ENCODE data around the gene NPEPPS. TPM values are rescaled to one million over a fixed set of nuclear protein-coding genes. Genes with fewer than 3 reads are reported as not detected.
"Not testable (repeated sequence)": the region's sequence is repeated elsewhere in the genome, so short reads cannot be mapped to it uniquely, and the experiment has no call there.

NPEPPS gene
- total and polyA plus RNA-seq, 5 donors, result 37.8 to 97.6 (median 90.5) TPM

- H3K9me3 ChIP-seq (ENCODE audit: control insufficient read depth, low read length); H3K4me1 ChIP-seq (ENCODE audit: control insufficient read depth, insufficient read depth, low read length); H3K27me3 ChIP-seq (ENCODE audit: control insufficient read depth, insufficient read depth); H3K27ac ChIP-seq (ENCODE audit: low read length); intact Hi-C loops (cut with DNase I); H3K4me3 ChIP-seq (ENCODE audit: low read length); DNase-seq: not testable (repeated sequence)
- peak; percentile 51 to 66 for ATAC-seq
Observed at GRCh38 chr17:47518880-47519279, 12.0 kb upstream of the NPEPPS start.

GRCh38 chr17:47519365-47519764 is 11.5 kb upstream of the NPEPPS start:
- peak; percentile 45 to 69 for ATAC-seq
- H3K27ac ChIP-seq (ENCODE audit: low read length); H3K9me3 ChIP-seq (ENCODE audit: control insufficient read depth, low read length); H3K4me3 ChIP-seq (ENCODE audit: low read length); H3K4me1 ChIP-seq (ENCODE audit: control insufficient read depth, insufficient read depth, low read length); H3K27me3 ChIP-seq (ENCODE audit: control insufficient read depth, insufficient read depth); intact Hi-C loops (cut with DNase I); DNase-seq: not testable (repeated sequence)

GRCh38 chr17:47520279-47520678 is 10.6 kb upstream of the NPEPPS start:
- H3K4me3 ChIP-seq (ENCODE audit: low read length); intact Hi-C loops (cut with DNase I); DNase-seq; H3K27ac ChIP-seq (ENCODE audit: low read length); H3K27me3 ChIP-seq (ENCODE audit: control insufficient read depth, insufficient read depth); H3K9me3 ChIP-seq (ENCODE audit: control insufficient read depth, low read length); H3K4me1 ChIP-seq (ENCODE audit: control insufficient read depth, insufficient read depth, low read length): not testable (repeated sequence)
- WGBS, result 56% methylated on average over 4 of the region's 4 CpGs
- ATAC-seq, result peak; percentile 66 to 76

- DNase-seq; H3K4me1 ChIP-seq (ENCODE audit: control insufficient read depth, insufficient read depth, low read length); H3K9me3 ChIP-seq (ENCODE audit: control insufficient read depth, low read length); ATAC-seq; H3K4me3 ChIP-seq (ENCODE audit: low read length); H3K27me3 ChIP-seq (ENCODE audit: control insufficient read depth, insufficient read depth); intact Hi-C loops (cut with DNase I); H3K27ac ChIP-seq (ENCODE audit: low read length): not testable (repeated sequence)
- 77% methylated on average over 1 of the region's 1 CpG for WGBS
Observed at GRCh38 chr17:47521434-47521833, 9.5 kb upstream of the NPEPPS start.

- ATAC-seq; H3K27ac ChIP-seq (ENCODE audit: low read length); DNase-seq; H3K9me3 ChIP-seq (ENCODE audit: control insufficient read depth, low read length); H3K27me3 ChIP-seq (ENCODE audit: control insufficient read depth, insufficient read depth); intact Hi-C loops (cut with DNase I); H3K4me1 ChIP-seq (ENCODE audit: control insufficient read depth, insufficient read depth, low read length); H3K4me3 ChIP-seq (ENCODE audit: low read length): not testable (repeated sequence)
Observed at GRCh38 chr17:47522341-47522740, 8.6 kb upstream of the NPEPPS start.

GRCh38 chr17:47531233-47531820 is 419 bp downstream of the NPEPPS start:
- H3K9me3 ChIP-seq (ENCODE audit: control insufficient read depth, low read length); H3K27me3 ChIP-seq (ENCODE audit: control insufficient read depth, insufficient read depth); H3K4me1 ChIP-seq (ENCODE audit: control insufficient read depth, insufficient read depth, low read length); intact Hi-C loops (cut with DNase I): not testable (repeated sequence)
- ATAC-seq (peak; percentile 50 to 68), DNase-seq (peak in 1 of 3 donors; percentile 59)
- H3K4me3 ChIP-seq (ENCODE audit: low read length), result peak overlapping the region; percentile 75
- WGBS, result under 1% methylated on average over 34 of the region's 61 CpGs
- H3K27ac ChIP-seq (ENCODE audit: low read length), result peak overlapping the region; percentile 70

- H3K4me3 ChIP-seq (ENCODE audit: low read length); H3K9me3 ChIP-seq (ENCODE audit: control insufficient read depth, low read length); intact Hi-C loops (cut with DNase I); H3K27me3 ChIP-seq (ENCODE audit: control insufficient read depth, insufficient read depth); H3K4me1 ChIP-seq (ENCODE audit: control insufficient read depth, insufficient read depth, low read length); ATAC-seq; DNase-seq; H3K27ac ChIP-seq (ENCODE audit: low read length): not testable (repeated sequence)
- WGBS, result 61% methylated on average over 3 of the region's 3 CpGs
Observed at GRCh38 chr17:47539085-47539484, 8.2 kb downstream of the NPEPPS start.

GRCh38 chr17:47541676-47542075 is 10.8 kb downstream of the NPEPPS start:
- DNase-seq; H3K4me1 ChIP-seq (ENCODE audit: control insufficient read depth, insufficient read depth, low read length); H3K27me3 ChIP-seq (ENCODE audit: control insufficient read depth, insufficient read depth); intact Hi-C loops (cut with DNase I); H3K27ac ChIP-seq (ENCODE audit: low read length); H3K4me3 ChIP-seq (ENCODE audit: low read length); H3K9me3 ChIP-seq (ENCODE audit: control insufficient read depth, low read length); ATAC-seq: not testable (repeated sequence)
- 94% methylated on average over 1 of the region's 2 CpGs for WGBS

- H3K9me3 ChIP-seq (ENCODE audit: control insufficient read depth, low read length); H3K4me3 ChIP-seq (ENCODE audit: low read length); ATAC-seq; DNase-seq; H3K27ac ChIP-seq (ENCODE audit: low read length); H3K4me1 ChIP-seq (ENCODE audit: control insufficient read depth, insufficient read depth, low read length); intact Hi-C loops (cut with DNase I); H3K27me3 ChIP-seq (ENCODE audit: control insufficient read depth, insufficient read depth): not testable (repeated sequence)
- 95% methylated on average over 6 of the region's 6 CpGs for WGBS
Observed at GRCh38 chr17:47544327-47544726, 13.4 kb downstream of the NPEPPS start.

GRCh38 chr17:47554733-47555132 is 23.8 kb downstream of the NPEPPS start:
- peak; percentile 57 to 63 for ATAC-seq
- not testable (repeated sequence) for H3K27ac ChIP-seq (ENCODE audit: low read length)

GRCh38 chr17:47556108-47556507 is 25.2 kb downstream of the NPEPPS start:
- H3K27ac ChIP-seq (ENCODE audit: low read length); H3K4me1 ChIP-seq (ENCODE audit: control insufficient read depth, insufficient read depth, low read length); DNase-seq; intact Hi-C loops (cut with DNase I); ATAC-seq; H3K27me3 ChIP-seq (ENCODE audit: control insufficient read depth, insufficient read depth); H3K4me3 ChIP-seq (ENCODE audit: low read length); H3K9me3 ChIP-seq (ENCODE audit: control insufficient read depth, low read length): not testable (repeated sequence)
- 81% methylated on average over 3 of the region's 3 CpGs for WGBS

More at GRCh38 chr17:47554733-47555132, 23.8 kb downstream of the NPEPPS start:
- H3K9me3 ChIP-seq (ENCODE audit: control insufficient read depth, low read length); H3K27me3 ChIP-seq (ENCODE audit: control insufficient read depth, insufficient read depth); H3K4me1 ChIP-seq (ENCODE audit: control insufficient read depth, insufficient read depth, low read length); intact Hi-C loops (cut with DNase I); DNase-seq; H3K4me3 ChIP-seq (ENCODE audit: low read length): not testable (repeated sequence)
- 56% methylated on average over 4 of the region's 4 CpGs for WGBS

- H3K27me3 ChIP-seq (ENCODE audit: control insufficient read depth, insufficient read depth); H3K4me3 ChIP-seq (ENCODE audit: low read length); ATAC-seq; H3K4me1 ChIP-seq (ENCODE audit: control insufficient read depth, insufficient read depth, low read length); H3K9me3 ChIP-seq (ENCODE audit: control insufficient read depth, low read length); H3K27ac ChIP-seq (ENCODE audit: low read length); intact Hi-C loops (cut with DNase I); DNase-seq: not testable (repeated sequence)
Observed at GRCh38 chr17:47560517-47561043, 29.7 kb downstream of the NPEPPS start.

All from right cardiac atrium (tissue), 5 donors.